Amniotic epithelial cell (primary cell): ENCODE results near the gene POLD2.
A peak's percentile ranks its signal among the peaks of the same experiment; 100 is the strongest.

ENCODE experiments used
- DNase-seq: peaks from one replicate; pipeline ENCODE4 v3.0.0-alpha.2; 2010; ENCODE audit warnings: low read depth

POLD2 gene

GRCh38 chr7:44152971-44153947 lies 29.9 kb upstream of the POLD2 start:
- no peak for DNase-seq

- no peak for DNase-seq
These were observed 28.6 kb upstream of the POLD2 start for GRCh38 chr7:44151956-44152355.

DNA sequence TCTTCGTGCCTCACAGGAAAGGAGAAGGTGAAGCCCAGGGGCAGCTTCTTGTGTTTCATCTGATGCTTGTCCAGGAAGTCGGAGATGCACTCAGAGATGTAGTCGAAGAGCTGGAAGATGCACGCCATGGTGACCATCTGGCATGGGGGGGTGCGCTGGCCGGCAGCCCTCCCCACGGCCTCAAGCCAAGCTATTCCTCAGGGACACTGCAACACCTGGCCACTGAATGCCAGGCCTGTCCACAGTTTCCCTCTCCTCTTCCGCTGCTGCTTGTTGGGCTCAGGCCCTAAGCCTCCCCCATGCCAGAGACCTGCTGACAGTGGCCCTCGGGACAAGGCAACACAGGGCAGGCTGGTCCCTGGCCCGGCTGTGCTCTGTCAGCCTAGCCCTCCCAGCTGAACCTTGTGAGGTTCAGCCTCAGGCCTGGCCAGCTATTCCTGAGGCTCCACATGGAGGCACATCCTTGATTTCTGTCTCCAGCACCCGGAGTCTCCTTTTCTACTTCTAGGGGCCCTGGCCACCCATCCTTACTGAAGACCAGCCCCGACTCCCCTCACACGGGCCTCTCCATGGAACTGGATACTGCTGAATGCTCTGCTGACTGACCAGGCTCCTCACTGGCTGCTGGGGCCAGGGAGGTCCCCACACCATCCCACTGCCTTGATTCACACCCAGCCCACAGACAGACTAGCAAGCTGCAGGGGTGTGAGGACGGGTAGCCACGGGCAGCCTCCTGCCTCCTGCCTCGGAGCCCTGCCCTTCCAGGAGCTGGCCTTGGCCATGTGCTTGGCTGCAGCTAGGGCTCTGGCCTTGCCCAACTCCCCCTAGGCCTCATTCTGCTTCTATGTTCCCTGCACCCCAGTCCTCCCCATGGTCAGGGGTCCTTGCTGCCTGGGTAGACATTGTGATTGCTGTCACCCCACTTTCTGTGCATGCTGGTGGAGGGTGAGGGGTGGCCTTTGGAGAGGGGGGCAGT lies 27.9 kb upstream of the POLD2 start:
- DNase-seq: no peak

GRCh38 chr7:44150466-44150832 lies 27.1 kb upstream of the POLD2 start:
- DNase-seq: no peak

DNA sequence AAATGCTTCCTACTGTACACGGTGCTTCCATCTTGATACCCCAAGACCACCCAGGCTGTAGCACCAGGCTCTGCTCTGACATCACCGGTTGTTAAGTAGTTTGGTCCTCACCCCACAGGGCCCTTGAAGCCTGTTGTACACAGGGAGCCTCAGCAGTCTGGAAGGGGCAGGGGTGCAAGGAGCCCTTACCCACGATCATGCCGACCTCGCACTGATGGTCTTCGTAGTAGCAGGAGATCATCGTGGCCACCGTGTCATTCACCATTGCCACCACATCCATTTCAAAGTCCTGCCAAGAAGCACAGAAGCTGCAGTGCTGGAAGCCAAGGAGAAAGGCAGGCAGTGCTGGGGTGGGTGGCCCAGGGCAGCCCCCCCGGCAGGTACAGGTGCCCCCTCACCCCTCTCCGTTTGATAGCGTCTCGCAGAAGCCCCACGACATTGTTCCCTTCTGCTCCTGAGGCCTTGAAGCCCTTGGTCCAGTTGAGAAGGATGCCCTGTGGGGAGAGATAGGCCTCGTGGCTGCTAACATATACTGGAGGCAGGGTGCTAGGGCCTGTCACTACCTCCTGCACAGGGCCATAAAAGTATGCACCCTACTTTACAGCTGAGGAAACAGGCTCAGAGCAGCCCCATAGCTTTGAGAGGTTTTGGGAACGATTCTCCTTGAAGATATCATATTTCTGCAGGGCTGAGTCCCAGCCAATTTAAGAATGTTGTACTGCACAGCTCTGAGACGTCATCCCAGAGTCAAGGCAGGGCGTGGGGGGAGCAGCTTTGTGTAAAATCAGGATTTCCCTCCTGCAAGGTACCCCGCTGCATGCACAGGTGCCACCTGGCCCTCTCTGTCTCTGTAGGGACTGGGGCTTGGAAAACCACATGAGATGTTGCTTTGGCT lies 26.5 kb upstream of the POLD2 start:
- DNase-seq: no peak

DNA sequence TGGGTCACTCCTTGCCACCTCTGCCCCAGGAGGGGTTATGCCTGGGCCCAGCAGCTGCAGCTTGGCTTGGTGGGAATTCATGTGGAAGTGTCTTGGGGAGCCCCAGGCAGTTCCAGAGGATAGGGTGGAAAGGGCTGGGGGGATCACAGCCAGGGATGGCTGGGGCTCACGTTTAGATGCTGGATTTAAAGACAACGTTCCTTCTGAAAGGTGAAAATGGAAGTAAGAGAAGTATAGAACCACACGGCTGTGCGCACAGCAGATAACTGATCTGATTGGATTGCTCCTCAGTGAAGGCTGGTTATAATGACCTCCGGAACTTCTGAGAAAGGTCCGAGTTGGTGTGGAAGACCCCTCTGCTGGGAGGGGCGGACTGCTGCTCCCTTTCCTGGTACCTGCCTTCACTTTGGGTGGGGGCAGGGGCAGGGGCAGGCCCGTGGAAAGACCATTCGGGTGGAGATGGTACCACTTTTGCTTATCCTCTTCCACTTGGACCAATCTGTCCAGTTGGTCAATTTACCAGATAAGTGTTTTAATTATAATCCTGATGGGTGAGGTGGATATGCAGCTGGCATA lies 25.7 kb upstream of the POLD2 start:
- no peak for DNase-seq

- DNase-seq: no peak
These were observed 24.8 kb upstream of the POLD2 start for GRCh38 chr7:44148166-44148565.

- no peak for DNase-seq
These were observed 24.0 kb upstream of the POLD2 start for GRCh38 chr7:44147026-44147991.

DNA sequence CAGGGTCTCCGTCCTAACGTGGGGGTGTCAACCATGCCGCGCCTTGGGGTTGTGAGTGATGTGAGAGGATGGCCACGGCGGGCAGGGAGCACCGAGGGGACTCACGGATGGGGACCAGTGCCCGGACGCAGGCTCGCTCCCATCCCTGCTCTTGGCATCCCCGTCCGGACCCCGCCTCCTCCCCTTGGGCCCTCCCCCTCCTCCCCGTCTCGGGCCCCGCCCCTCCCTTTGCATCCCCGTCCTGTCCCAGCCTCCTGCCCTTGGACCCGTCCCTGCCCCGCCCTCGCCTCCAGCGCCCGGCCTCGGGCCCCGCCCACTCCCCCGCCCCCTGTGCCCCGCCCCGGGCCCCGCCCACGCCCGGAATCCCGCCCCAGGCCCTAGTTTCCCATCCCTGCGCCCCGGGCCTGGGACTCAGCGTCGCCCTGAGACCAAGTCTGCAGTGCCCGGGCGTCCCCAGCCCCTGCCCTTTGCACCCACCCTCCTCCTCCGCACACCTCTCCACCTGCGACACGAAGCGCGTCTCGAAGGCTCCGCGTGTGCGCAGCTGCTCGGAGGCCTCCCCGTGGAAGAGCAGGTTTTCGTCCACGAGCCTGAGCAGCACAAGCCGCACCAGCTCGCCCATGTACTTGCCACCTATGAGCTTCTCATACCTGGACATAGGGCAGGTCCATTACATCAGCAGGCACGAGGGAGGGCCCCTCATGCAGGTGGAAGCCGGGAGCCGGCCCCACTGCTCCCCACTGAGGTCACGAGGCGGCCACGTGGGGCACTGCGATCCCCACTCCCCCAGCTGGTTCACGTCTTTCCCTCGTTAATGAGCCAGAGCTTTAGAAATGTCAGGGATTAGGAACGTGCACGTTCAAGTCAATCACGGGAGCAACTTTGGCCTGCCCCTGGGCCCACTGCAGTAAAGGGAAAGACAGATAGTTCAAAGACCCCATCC lies 22.9 kb upstream of the POLD2 start:
- peak; percentile 45 for DNase-seq

GRCh38 chr7:44145479-44145968 lies 22.2 kb upstream of the POLD2 start:
- no peak for DNase-seq

DNA sequence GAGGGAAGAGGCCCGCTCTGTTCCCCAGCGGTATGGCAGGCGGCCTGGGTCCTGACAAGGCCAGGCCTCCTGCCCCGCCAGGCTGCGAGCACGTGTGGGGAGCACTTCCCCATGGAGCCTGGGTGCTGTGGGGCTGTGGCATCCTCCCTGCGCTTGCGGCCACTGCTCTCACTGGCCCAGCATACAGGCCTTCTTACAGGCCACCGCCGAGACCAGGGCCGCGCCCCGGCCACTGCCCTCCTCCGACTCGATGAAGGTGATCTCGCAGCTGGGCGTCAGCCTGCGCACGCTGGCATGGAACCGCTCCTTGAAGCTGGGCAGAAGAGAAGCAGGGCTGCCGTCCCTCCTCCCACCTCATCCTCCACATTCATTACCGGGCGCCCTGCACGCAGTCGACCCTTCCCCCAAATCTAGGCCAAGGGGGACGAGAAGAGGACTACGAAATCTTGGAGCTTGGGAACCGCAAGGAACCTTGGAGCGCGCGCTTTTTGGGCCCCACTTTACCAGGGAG lies 21.7 kb upstream of the POLD2 start:
- no peak for DNase-seq

DNA sequence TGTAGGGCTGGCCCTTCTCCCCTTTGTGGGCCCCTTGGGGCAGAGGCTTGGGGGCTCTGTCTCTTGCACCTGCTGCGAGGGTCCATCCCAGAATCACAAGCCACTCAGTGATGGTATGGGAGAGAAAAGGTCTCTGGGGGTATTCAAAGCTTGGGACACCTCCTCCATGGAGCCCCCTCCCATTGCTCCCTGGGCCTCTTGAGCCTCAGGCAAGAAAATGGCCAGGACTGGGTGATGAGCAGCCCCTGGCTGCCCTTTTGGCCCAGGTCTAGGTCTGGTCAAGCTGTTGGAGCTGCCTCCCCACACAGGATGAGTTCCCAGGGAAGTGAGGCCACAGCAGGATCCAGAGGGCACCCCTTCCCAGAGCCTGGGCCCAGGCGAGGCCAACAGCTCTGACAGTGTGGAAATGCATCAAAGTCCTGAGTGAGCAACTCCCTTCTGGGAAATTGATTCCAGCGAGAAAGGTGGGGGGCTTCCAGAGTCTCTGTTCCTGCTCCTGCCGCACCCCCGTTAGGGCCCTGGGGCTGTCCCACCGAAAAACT lies 21.1 kb upstream of the POLD2 start:
- DNase-seq: no peak

- no peak for DNase-seq
These were observed 20.4 kb upstream of the POLD2 start for GRCh38 chr7:44143646-44144250.

GRCh38 chr7:44142028-44142427 lies 18.7 kb upstream of the POLD2 start:
- no peak for DNase-seq

DNA sequence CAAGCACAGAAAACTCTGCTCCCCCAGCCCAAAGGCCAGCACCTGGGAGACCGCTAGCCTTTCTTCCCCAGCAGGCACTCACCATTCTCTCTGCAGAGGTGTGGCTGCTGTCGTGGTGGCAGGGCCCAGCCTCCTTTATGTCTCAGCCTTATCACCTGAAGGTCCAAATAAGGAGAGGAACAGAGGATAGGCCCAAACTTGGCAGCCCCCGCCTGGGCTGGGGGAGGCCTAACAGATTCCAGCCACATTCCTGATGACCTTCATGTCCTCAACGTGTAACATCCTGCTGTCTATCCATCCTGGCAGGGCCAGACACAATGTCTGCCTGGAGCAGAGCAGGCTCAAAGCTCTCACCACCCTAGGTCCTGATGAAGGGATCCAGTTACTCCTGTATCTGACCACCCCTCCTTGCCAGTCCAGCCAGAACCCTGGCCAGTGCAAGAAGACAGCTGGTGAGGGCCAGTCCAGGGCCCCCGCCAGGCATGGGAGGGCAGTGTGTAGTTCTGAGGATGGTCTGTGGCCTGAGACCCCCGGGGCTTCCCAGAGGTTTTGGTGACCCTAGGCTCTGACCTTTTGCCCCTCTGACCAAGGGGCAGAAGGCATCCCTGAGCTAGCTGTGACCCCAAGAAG lies 18.0 kb upstream of the POLD2 start, which contains the start of gene MYL7:
Gene MYL7 (minus strand): TSS at position 112 of the 630 bp plus-strand sequence. CDS start 27 bp downstream, at position 85.
- DNase-seq: no peak

GRCh38 chr7:44140341-44140740 lies 17.0 kb upstream of the POLD2 start:
- DNase-seq: no peak

DNA sequence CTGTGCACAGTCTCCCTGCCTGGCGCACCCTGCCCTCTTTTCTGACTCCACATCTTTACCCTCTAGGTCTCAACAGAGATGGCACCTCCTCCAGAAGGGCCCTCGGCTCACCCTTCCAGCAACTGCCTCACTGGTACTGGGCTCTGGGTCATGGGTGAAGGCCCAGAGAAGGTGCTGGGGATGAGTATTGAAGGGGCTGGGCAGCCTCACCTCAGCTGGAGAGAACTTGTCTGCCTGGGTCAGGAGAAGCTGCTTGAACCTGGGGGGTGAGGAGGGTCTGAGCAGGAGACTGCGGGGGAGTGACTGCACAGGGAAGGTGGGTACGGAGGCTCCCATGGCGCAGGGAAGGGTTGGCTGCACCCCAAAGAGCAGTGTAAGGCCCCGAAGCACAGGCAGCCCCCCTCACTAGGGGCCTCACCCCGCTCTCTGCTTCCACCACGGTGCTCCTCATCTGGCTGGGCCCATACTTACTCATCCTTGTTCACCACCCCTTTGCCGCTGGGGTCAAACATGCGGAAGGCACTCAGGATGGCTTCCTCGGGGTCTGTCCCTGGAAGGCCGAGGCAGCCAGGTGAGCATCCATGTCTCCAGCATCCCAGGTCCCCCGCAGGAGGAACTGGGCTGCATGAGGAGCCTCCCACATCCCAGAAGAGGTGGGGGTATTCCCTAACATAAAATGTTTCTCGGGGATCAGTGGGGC lies 16.1 kb upstream of the POLD2 start:
- no peak for DNase-seq
